ENCODE data around the gene LCP2. TPM values are rescaled to one million over a fixed set of nuclear protein-coding genes. Genes with fewer than 3 reads are reported as not detected.

The LCP2 gene
- total and polyA plus RNA-seq, 10 of the 15 experiments (the other 5 are each of a cell fraction or from before 2014, with no cell fraction given), result 8.0 to 50.5 (median 20.6) TPM

DNA sequence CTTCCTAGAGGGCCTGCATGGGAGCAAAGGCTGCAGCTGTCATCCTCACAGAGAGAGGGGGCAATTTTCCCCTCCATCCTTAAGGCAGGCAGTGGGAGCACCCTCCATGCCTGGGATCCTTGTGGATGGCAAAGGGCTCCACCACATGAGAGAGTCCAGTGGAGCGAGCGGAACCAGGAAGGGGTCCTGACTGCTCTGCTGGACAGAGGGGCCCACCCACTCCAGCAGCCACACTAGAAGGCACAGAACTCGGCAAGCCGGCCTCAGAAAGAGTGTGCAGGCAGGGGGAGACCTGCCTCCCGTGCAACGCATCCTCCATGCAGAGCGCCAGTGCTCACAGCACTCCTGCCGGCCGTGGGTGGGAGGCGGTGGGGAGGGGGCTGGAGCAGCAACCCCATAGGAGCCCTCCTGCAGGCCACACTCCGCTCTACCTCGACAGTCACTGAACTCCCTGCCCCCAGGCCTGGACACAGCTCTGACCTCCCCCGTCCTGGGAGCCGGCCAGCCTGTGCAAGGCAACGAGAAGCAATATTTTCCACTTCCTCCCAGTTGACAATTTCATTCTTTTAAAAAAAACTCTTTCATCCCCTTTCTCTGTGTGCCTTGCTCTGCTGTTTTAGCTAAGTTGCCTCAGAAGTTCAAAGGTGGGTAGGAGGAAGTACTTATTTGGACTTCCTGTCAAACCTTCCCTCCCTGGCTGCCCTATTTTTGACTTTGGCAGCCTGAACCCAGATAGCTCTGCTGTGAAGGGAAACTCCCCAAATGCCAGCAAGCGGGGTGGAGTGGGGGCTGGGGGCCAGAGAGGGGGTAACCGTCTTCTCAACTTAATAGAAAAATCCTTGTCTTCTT lies 5.3 kb upstream of the LCP2 start (continued):
- TF ChIP-seq POLR2AphosphoS5 (IDR thresholded peaks at IDR 0.05; ENCODE audit: low read length), result no peak
- TF ChIP-seq NR2F1 (conservative IDR thresholded peaks at IDR 0.05), result peak; percentile 25; the same call in 1 of the 2 replicates
- TF ChIP-seq SPI1 (IDR thresholded peaks at IDR 0.05; ENCODE audit: borderline replicate concordance, insufficient read depth, low read depth, low read length), result peak; percentile 19; the same call in 1 of the 2 replicates
- TF ChIP-seq, protein P1, sequence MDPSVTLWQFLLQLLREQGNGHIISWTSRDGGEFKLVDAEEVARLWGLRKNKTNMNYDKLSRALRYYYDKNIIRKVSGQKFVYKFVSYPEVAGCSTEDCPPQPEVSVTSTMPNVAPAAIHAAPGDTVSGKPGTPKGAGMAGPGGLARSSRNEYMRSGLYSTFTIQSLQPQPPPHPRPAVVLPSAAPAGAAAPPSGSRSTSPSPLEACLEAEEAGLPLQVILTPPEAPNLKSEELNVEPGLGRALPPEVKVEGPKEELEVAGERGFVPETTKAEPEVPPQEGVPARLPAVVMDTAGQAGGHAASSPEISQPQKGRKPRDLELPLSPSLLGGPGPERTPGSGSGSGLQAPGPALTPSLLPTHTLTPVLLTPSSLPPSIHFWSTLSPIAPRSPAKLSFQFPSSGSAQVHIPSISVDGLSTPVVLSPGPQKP (IDR thresholded peaks at IDR 0.05; ENCODE audit: low read depth, low read length), result peak; percentile 99
- TF ChIP-seq ZZZ3 (IDR thresholded peaks at IDR 0.05; ENCODE audit: control insufficient read depth, insufficient read length, low read depth), result no peak

DNA sequence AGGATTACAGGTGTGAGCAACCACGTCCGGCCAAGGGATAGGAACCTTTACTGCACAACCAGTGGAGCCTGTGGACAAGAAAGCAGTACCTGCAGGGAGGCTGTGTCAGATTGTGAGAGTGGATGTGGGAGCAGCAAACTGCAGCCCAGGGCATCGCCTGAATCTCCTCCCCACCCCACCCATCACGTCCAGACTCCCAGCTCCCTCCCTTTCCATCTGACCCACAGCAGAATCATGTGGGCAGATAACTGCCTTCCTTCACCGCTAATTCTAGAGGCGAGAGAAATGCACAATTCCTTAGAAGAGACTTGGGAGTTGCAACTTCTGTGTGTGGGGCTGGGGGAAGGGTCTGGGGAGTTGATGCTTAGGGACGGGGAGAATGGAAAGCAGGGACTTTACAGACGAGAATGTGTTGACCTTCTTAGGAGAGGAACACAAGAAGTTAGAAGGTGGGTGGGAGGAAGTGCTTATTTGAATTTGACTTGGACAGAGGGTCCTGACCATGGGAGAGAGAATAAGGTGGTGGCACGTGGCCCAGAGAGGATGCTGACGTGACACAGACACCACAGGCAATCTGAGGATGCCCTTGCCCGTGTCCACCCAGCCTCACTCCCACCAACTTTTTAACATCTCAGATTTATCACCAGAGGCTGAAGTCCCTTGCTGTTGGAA lies 4.5 kb upstream of the LCP2 start:
- POLR2A ChIA-PET, result interaction anchor here (1.2 to 11.9 kb wide), 4 partner anchors 10 to 30 kb away, joined by 4 to 169 read pairs (median 11); no protein-coding TSS in a partner anchor
- no TSS peak for BruUV-seq (replicated peaks)
- Histone ChIP-seq H3K4me1 (ENCODE audit: control insufficient read depth, insufficient read depth, low read length) (peaks cover 35% of the 10 kb centered on the region), H3K79me2 (ENCODE audit: control insufficient read depth, insufficient read depth, low read length) (peaks cover 5% of the 10 kb centered on the region), H3K4me2 (ENCODE audit: control insufficient read depth, insufficient read depth) (peak overlapping the region; percentile 68), H2AFZ (ENCODE audit: control insufficient read depth, low read depth, low read length) (peak overlapping the region; percentile 31), H3K9ac (ENCODE audit: control insufficient read depth, insufficient read depth, low read length) (peak overlapping the region; percentile 26; the same call in 1 of the 2 replicates), H4K20me1 (ENCODE audit: control insufficient read depth, insufficient read depth) (no peaks in the 10 kb centered on the region), H3K27ac (ENCODE audit: control insufficient read depth, insufficient read depth) (no peak overlapping the region), H3K27me3 (replicated peaks in 1 of 2; ENCODE audit: control insufficient read depth in 2 of 2, insufficient read depth in 2 of 2, low read length in 1 of 2) (no peaks in the 10 kb centered on the region), H3K36me3 (ENCODE audit: control insufficient read depth in 2 of 2, insufficient read depth in 2 of 2, low read length in 1 of 2) (no peaks in the 10 kb centered on the region), H3K9me3 (replicated peaks; ENCODE audit: control insufficient read depth, insufficient read depth, low read length) (no peaks in the 10 kb centered on the region; the same call in 2 of the 3 replicates), H3K4me3 (no peak overlapping the region)
- DNase-seq (ENCODE audit: low read depth, low spot score) (no peak), ATAC-seq (no peak), FAIRE-seq (peak; percentile 72)
- RAD21 ChIA-PET (ENCODE audit: unreplicated experiment), result interaction anchor here (1.5 to 13.4 kb wide), 5 partner anchors 8 to 37 kb away, joined by 9 to 274 read pairs (median 13); no protein-coding TSS in a partner anchor
- CTCF ChIA-PET, result interaction anchor here (1.1 to 3.5 kb wide), 3 partner anchors 9 to 34 kb away, joined by 4 to 12 read pairs (median 9); no protein-coding TSS in a partner anchor
- WGBS (ENCODE audit: insufficient coverage, insufficient replicate concordance, low lambda C conversion rate, missing lambda C conversion rate), result 52% methylated on average over 11 of the region's 11 CpGs
- intact Hi-C loops (cut with micrococcal nuclease; ENCODE audit: unreplicated experiment) (no loop called here), in situ Hi-C loops (cut with MboI) (no loop called here)
- SMC1A ChIA-PET (ENCODE audit: uncharacterized antibody, unreplicated experiment), result interaction anchor here (0.8 to 23.0 kb wide), 7 partner anchors 9 to 35 kb away, joined by 3 to 451 read pairs (median 7); no protein-coding TSS in a partner anchor
- TF ChIP-seq MTA2 (IDR thresholded peaks at IDR 0.05; ENCODE audit: low read depth) (0 out of 2 replicates have a peak, but pooled peaks have one; percentile 2), HDGF (IDR thresholded peaks at IDR 0.05) (no peak), KAT2A (conservative IDR thresholded peaks at IDR 0.05; ENCODE audit: control insufficient read depth, low read depth, low read length) (no peak), SPI1 (IDR thresholded peaks at IDR 0.05; ENCODE audit: borderline replicate concordance, insufficient read depth, low read depth, low read length) (peak; percentile 20; the same call in 1 of the 2 replicates), TBL1XR1 (IDR thresholded peaks at IDR 0.05; ENCODE audit: low read depth, low read length) (no peak), ATF7 (IDR thresholded peaks at IDR 0.05; ENCODE audit: low read depth) (no peak), CBX5 (IDR thresholded peaks at IDR 0.05; ENCODE audit: low read depth) (no peak)
